ENCODE results near the gene TMEM213. TPM values are rescaled to one million over a fixed set of nuclear protein-coding genes. Genes with fewer than 3 reads are reported as not detected.
"Not testable (repeated sequence)": the region's sequence is repeated elsewhere in the genome, so short reads cannot be mapped to it uniquely, and the experiment has no call there.

TMEM213 gene
- polyA plus RNA-seq, 1 donor: 0.13 TPM

GRCh38 chr7:138798836-138799235 lies 1.0 kb downstream of the TMEM213 start:
- DNase-seq: no peak

- no peak for DNase-seq
Observed at GRCh38 chr7:138799336-138800000, 1.7 kb downstream of the TMEM213 start.

- DNase-seq: no peak
Observed at GRCh38 chr7:138801256-138801655, 3.5 kb downstream of the TMEM213 start.

GRCh38 chr7:138802706-138803105 lies 4.9 kb downstream of the TMEM213 start:
- no peak for DNase-seq

- DNase-seq: no peak
Observed at GRCh38 chr7:138804618-138805017, 6.8 kb downstream of the TMEM213 start.

GRCh38 chr7:138809346-138809745 lies 11.6 kb downstream of the TMEM213 start:
- no peak for DNase-seq

- not testable (repeated sequence) for DNase-seq
Observed at GRCh38 chr7:138811327-138811726, 13.5 kb downstream of the TMEM213 start.

GRCh38 chr7:138813945-138814344 lies 16.2 kb downstream of the TMEM213 start:
- no peak for DNase-seq

- no peak for DNase-seq
Observed at GRCh38 chr7:138814816-138815332, 17.1 kb downstream of the TMEM213 start.

- no peak for DNase-seq
Observed at GRCh38 chr7:138816650-138817049, 18.9 kb downstream of the TMEM213 start.

- DNase-seq: no peak
Observed at GRCh38 chr7:138819625-138820024, 21.8 kb downstream of the TMEM213 start.

GRCh38 chr7:138821912-138822311 lies 24.1 kb downstream of the TMEM213 start:
- no peak for DNase-seq

- DNase-seq: no peak
Observed at GRCh38 chr7:138822867-138823535, 25.2 kb downstream of the TMEM213 start.

GRCh38 chr7:138825049-138825721 lies 27.4 kb downstream of the TMEM213 start:
- DNase-seq: no peak

- no peak for DNase-seq
Observed at GRCh38 chr7:138828302-138828701, 30.5 kb downstream of the TMEM213 start.

- DNase-seq: no peak
Observed at GRCh38 chr7:138829335-138829734, 31.5 kb downstream of the TMEM213 start.

GRCh38 chr7:138832966-138833365 lies 35.2 kb downstream of the TMEM213 start:
- DNase-seq: no peak

GRCh38 chr7:138833596-138833995 lies 35.8 kb downstream of the TMEM213 start:
- no peak for DNase-seq

GRCh38 chr7:138834583-138834982 lies 36.8 kb downstream of the TMEM213 start:
- no peak for DNase-seq

- DNase-seq: no peak
Observed at GRCh38 chr7:138835087-138835486, 37.3 kb downstream of the TMEM213 start.

GRCh38 chr7:138837627-138838026 lies 39.8 kb downstream of the TMEM213 start:
- peak; percentile 38 for DNase-seq

- no peak for DNase-seq
Observed at GRCh38 chr7:138838166-138838565, 40.4 kb downstream of the TMEM213 start.

- no peak for DNase-seq
Observed at GRCh38 chr7:138842111-138842510, 44.3 kb downstream of the TMEM213 start.

Data from hindlimb muscle (tissue), 1 donor.